ENCODE measurements around the gene C11orf91. TPM values are rescaled to one million over a fixed set of nuclear protein-coding genes. Genes with fewer than 3 reads are reported as not detected.
A peak's percentile ranks its signal among the peaks of the same experiment; 100 is the strongest.

The C11orf91 gene
- total and polyA plus RNA-seq, 4 donors, result not detected

DNA sequence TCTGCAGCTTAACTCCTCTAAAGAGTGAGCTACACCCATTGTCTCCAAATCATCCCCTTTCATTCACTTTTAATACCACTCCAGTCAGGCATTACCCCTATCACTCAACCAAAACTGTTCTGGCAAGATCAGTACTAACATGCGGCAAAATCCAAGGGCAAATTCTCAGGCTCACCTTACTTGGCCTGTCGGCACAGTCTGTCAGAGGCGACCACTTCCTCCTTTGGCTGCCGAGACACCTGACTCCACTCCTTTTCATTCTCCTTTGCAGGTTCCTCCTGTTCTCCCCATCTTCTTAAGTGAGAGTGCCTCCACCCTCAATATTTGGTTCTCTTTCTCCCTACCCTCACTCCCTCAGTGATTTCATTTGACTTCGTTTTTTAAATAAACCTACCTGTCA lies 4.2 kb downstream of the C11orf91 start:
- Histone ChIP-seq H3K4me1 (ENCODE audit: control insufficient read depth in 4 of 4, insufficient read depth in 4 of 4, low read length in 3 of 4) (peaks cover 9 to 25% (median 18%) of the 10 kb centered on the region in 4 donors), H3K27ac (ENCODE audit: low read depth in 1 of 2, low read length in 2 of 2) (peak overlapping the region in 1 of 2 donors; percentile 6)

DNA sequence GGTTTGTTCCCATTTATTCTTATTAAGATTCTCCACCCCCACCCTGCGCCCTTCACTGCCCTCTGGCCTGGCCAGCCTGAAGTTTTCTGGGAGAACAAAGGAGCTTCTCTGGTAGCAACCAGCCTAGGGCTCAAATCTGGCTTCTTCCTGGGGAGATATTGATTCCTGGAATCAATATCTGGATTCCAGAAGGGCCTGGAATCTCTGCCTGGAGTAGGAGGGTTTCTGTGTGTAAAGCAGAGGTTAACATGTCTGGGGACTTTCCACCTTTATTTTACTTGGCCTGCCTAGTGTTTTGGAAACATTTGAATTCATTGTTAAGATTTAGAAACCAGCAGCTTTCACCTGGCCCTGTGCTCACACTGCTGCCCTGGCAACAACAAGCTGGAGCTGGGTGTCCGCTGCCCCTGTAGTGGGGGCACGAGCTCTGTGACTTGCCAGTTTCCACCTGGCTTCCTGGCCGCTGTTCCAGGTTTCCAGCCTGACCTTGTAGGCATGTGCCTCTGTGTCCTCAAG lies 5.5 kb downstream of the C11orf91 start:
- no peaks in the 10 kb centered on the region for H3K27me3 ChIP-seq (ENCODE audit: control insufficient read depth in 4 of 4, insufficient read depth in 4 of 4, low read length in 3 of 4)
- no peaks in the 10 kb centered on the region for H3K36me3 ChIP-seq (ENCODE audit: control insufficient read depth in 4 of 4, insufficient read depth in 3 of 4, low read depth in 1 of 4, low read length in 3 of 4)
- 48% methylated on average over 4 of the region's 4 CpGs for WGBS
- no peaks in the 10 kb centered on the region for H3K9me3 ChIP-seq (ENCODE audit: control insufficient read depth in 4 of 4, low read length in 3 of 4)
- peaks cover 7 to 28% (median 14%) of the 10 kb centered on the region in 4 donors for H3K4me1 ChIP-seq (ENCODE audit: control insufficient read depth in 4 of 4, insufficient read depth in 4 of 4, low read length in 3 of 4)
- TF ChIP-seq HNF4A (conservative IDR thresholded peaks at IDR 0.05) (peak; percentile 22 to 42), RXRA (IDR thresholded peaks at IDR 0.05) (peak; percentile 36 to 75), SP1 (IDR thresholded peaks at IDR 0.05) (peak; percentile 49), YY1 (IDR thresholded peaks at IDR 0.05) (peak; percentile 68), EGR1 (IDR thresholded peaks at IDR 0.05; ENCODE audit: low read depth in 2 of 2) (peak in 1 of 2 donors; percentile 50), GABPA (IDR thresholded peaks at IDR 0.05 in 1 of 2, conservative IDR thresholded peaks at IDR 0.05 in 1 of 2) (no peak), NR2F2 (IDR thresholded peaks at IDR 0.05) (peak; percentile 36)
- TF ChIP-seq, protein P1, sequence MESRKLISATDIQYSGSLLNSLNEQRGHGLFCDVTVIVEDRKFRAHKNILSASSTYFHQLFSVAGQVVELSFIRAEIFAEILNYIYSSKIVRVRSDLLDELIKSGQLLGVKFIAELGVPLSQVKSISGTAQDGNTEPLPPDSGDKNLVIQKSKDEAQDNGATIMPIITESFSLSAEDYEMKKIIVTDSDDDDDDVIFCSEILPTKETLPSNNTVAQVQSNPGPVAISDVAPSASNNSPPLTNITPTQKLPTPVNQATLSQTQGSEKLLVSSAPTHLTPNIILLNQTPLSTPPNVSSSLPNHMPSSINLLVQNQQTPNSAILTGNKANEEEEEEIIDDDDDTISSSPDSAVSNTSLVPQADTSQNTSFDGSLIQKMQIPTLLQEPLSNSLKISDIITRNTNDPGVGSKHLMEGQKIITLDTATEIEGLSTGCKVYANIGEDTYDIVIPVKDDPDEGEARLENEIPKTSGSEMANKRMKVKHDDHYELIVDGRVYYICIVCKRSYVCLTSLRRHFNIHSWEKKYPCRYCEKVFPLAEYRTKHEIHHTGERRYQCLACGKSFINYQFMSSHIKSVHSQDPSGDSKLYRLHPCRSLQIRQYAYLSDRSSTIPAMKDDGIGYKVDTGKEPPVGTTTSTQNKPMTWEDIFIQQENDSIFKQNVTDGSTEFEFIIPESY (IDR thresholded peaks at IDR 0.05), result no peak
- H3K4me3 ChIP-seq (ENCODE audit: low read depth in 1 of 3, low read length in 3 of 3), result no peak overlapping the region
- peak overlapping the region in 1 of 2 donors; percentile 14 for H3K9ac ChIP-seq (ENCODE audit: low read depth in 1 of 2, low read length in 2 of 2)
- H3K27ac ChIP-seq (ENCODE audit: low read depth in 1 of 2, low read length in 2 of 2), result peak overlapping the region; percentile 72 to 76
- DNase-seq (ENCODE audit: low spot score), result peak; percentile 32

More for the DNA sequence above, 4.2 kb downstream of the C11orf91 start:
- DNase-seq (ENCODE audit: low spot score), result no peak
- Histone ChIP-seq H3K36me3 (ENCODE audit: control insufficient read depth in 4 of 4, insufficient read depth in 3 of 4, low read depth in 1 of 4, low read length in 3 of 4) (no peaks in the 10 kb centered on the region), H3K9ac (ENCODE audit: low read depth in 1 of 2, low read length in 2 of 2) (no peak overlapping the region), H3K4me3 (ENCODE audit: low read depth in 1 of 3, low read length in 3 of 3) (no peak overlapping the region), H3K9me3 (ENCODE audit: control insufficient read depth in 4 of 4, low read length in 3 of 4) (no peaks in the 10 kb centered on the region), H3K27me3 (ENCODE audit: control insufficient read depth in 4 of 4, insufficient read depth in 4 of 4, low read length in 3 of 4) (no peaks in the 10 kb centered on the region)
- TF ChIP-seq, protein P2, sequence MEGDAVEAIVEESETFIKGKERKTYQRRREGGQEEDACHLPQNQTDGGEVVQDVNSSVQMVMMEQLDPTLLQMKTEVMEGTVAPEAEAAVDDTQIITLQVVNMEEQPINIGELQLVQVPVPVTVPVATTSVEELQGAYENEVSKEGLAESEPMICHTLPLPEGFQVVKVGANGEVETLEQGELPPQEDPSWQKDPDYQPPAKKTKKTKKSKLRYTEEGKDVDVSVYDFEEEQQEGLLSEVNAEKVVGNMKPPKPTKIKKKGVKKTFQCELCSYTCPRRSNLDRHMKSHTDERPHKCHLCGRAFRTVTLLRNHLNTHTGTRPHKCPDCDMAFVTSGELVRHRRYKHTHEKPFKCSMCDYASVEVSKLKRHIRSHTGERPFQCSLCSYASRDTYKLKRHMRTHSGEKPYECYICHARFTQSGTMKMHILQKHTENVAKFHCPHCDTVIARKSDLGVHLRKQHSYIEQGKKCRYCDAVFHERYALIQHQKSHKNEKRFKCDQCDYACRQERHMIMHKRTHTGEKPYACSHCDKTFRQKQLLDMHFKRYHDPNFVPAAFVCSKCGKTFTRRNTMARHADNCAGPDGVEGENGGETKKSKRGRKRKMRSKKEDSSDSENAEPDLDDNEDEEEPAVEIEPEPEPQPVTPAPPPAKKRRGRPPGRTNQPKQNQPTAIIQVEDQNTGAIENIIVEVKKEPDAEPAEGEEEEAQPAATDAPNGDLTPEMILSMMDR (IDR thresholded peaks at IDR 0.05; ENCODE audit: low read depth, low read length, missing input control), result no peak
- TF ChIP-seq EGR1 (IDR thresholded peaks at IDR 0.05; ENCODE audit: low read depth in 2 of 2) (no peak), RAD21 (IDR thresholded peaks at IDR 0.05) (no peak), HNF4G (IDR thresholded peaks at IDR 0.05) (no peak), NR2F2 (IDR thresholded peaks at IDR 0.05) (no peak)
- WGBS, result 76% methylated on average over 5 of the region's 5 CpGs

DNA sequence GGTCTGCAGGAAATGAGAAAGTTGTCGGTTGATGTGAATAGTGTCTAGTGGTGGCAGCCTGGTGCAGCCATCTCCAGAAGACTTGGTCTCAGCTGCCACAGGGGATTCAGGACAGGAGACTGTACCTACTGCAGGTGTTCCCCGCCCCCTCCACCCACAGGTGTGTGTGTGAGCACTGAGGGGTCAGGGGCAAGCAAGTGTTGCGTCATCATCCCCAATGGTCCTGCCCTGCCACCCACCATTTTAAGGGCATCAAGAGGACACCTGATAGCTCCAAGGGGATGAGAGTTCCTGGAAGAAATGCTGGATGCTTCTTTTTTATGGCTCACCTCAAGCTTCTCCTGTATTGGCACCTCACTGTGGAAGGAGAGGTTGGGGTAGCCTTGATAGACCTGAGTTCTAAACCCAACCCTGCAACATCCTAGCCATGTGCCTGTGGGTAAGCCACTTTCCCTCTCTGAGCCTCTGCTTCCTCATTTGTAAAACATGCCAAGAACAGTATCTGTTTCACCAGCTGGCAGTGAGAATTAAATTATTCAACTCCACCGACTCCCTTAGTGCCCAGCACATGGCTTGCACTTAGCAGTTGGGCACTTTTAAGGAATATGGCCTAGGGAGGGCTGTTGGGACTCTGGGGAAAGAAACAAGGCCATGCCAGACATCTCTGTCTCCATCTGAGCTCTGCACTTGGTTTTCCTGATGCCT lies 6.1 kb downstream of the C11orf91 start:
- TF ChIP-seq, protein P3, sequence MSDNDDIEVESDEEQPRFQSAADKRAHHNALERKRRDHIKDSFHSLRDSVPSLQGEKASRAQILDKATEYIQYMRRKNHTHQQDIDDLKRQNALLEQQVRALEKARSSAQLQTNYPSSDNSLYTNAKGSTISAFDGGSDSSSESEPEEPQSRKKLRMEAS (IDR thresholded peaks at IDR 0.05), result peak; percentile 15
- TF ChIP-seq, protein P4, sequence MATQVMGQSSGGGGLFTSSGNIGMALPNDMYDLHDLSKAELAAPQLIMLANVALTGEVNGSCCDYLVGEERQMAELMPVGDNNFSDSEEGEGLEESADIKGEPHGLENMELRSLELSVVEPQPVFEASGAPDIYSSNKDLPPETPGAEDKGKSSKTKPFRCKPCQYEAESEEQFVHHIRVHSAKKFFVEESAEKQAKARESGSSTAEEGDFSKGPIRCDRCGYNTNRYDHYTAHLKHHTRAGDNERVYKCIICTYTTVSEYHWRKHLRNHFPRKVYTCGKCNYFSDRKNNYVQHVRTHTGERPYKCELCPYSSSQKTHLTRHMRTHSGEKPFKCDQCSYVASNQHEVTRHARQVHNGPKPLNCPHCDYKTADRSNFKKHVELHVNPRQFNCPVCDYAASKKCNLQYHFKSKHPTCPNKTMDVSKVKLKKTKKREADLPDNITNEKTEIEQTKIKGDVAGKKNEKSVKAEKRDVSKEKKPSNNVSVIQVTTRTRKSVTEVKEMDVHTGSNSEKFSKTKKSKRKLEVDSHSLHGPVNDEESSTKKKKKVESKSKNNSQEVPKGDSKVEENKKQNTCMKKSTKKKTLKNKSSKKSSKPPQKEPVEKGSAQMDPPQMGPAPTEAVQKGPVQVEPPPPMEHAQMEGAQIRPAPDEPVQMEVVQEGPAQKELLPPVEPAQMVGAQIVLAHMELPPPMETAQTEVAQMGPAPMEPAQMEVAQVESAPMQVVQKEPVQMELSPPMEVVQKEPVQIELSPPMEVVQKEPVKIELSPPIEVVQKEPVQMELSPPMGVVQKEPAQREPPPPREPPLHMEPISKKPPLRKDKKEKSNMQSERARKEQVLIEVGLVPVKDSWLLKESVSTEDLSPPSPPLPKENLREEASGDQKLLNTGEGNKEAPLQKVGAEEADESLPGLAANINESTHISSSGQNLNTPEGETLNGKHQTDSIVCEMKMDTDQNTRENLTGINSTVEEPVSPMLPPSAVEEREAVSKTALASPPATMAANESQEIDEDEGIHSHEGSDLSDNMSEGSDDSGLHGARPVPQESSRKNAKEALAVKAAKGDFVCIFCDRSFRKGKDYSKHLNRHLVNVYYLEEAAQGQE (IDR thresholded peaks at IDR 0.05), result no peak
- 78% methylated on average over 4 of the region's 4 CpGs for WGBS
- H3K27me3 ChIP-seq (ENCODE audit: control insufficient read depth in 4 of 4, insufficient read depth in 4 of 4, low read length in 3 of 4), result no peaks in the 10 kb centered on the region
- H3K4me3 ChIP-seq (ENCODE audit: low read depth in 1 of 3, low read length in 3 of 3), result no peak overlapping the region
- peak overlapping the region; percentile 72 to 76 for H3K27ac ChIP-seq (ENCODE audit: low read depth in 1 of 2, low read length in 2 of 2)
- no peaks in the 10 kb centered on the region for H3K9me3 ChIP-seq (ENCODE audit: control insufficient read depth in 4 of 4, low read length in 3 of 4)
- H3K4me1 ChIP-seq (ENCODE audit: control insufficient read depth in 4 of 4, insufficient read depth in 4 of 4, low read length in 3 of 4), result peaks cover 7 to 28% (median 13%) of the 10 kb centered on the region in 4 donors
- H3K9ac ChIP-seq (ENCODE audit: low read depth in 1 of 2, low read length in 2 of 2), result peak overlapping the region in 1 of 2 donors; percentile 14
- peak; percentile 31 for DNase-seq (ENCODE audit: low spot score)
- H3K36me3 ChIP-seq (ENCODE audit: control insufficient read depth in 4 of 4, insufficient read depth in 3 of 4, low read depth in 1 of 4, low read length in 3 of 4), result no peaks in the 10 kb centered on the region

Data from liver (tissue), 9 donors.